CD4-positive, alpha-beta T cell (primary cell): ENCODE results near the gene TBC1D2. TPM values are rescaled to one million over a fixed set of nuclear protein-coding genes. Genes with fewer than 3 reads are reported as not detected.

Experiments
- ATAC-seq: fragments of 200-7000 bp; cut with Tn5 transposase; one replicate; pipeline ENCODE4 v1.10.0; 2022; ENCODE audit warnings: mild to moderate bottlenecking; ENCODE audit not compliant: poor library complexity
- CTCF ChIA-PET: fragments of 350-600 bp; sonication (Branson Sonifier 250); formaldehyde crosslinking; loops from one replicate; lab custom pipeline; 2021; ENCODE audit warnings: antibody characterized with exemption, inconsistent platforms; lab: Charles Lee
- POLR2A ChIA-PET: fragments of 350-600 bp; sonication (Branson Sonifier 250); formaldehyde crosslinking; loops from one replicate; lab custom pipeline; 2021; ENCODE audit warnings: antibody characterized with exemption, inconsistent platforms; lab: Charles Lee
- DNase-seq, 14 experiments: peaks; one replicate each; pipeline ENCODE4 v3.0.0-alpha.2; 2013 to 2020; ENCODE audit warnings: mixed read lengths in 2 of 14
- H3K27ac ChIP-seq, 2 donors: one replicate each; pipeline versions ENCODE4 v1.5.1 to v1.7.0; 2013; ENCODE audit warnings: low read length in 2 of 2, low read depth in 1 of 2, mild to moderate bottlenecking in 1 of 2
- H3K27me3 ChIP-seq, 2 experiments: 1 replicate in 1 of 2; 2 replicates in 1 of 2; pipeline versions ENCODE4 v1.6.1 to v1.7.0; 2013; ENCODE audit warnings: low read length in 2 of 2, control low read depth in 1 of 2, mild to moderate bottlenecking in 1 of 2, moderate library complexity in 1 of 2; ENCODE audit not compliant: insufficient read depth in 2 of 2, control insufficient read depth in 1 of 2
- H3K36me3 ChIP-seq: one replicate; pipeline ENCODE4 v1.6.1; 2013; ENCODE audit warnings: low read length, control low read depth; ENCODE audit not compliant: insufficient read depth
- H3K4me1 ChIP-seq: one replicate; pipeline ENCODE4 v1.6.1; 2013; ENCODE audit warnings: low read length, control low read depth; ENCODE audit not compliant: insufficient read depth
- H3K4me3 ChIP-seq: one replicate; pipeline ENCODE4 v1.5.1; 2013; ENCODE audit warnings: mild to moderate bottlenecking, low read length, moderate library complexity
- H3K9me3 ChIP-seq, 2 experiments: 1 replicate in 1 of 2; 2 replicates in 1 of 2; pipeline versions ENCODE4 v1.6.1 to v1.7.0; 2013; ENCODE audit warnings: low read length in 2 of 2, mild to moderate bottlenecking in 2 of 2, control low read depth in 1 of 2, moderate library complexity in 1 of 2; ENCODE audit not compliant: control insufficient read depth in 1 of 2, insufficient read depth in 1 of 2
- H3K27ac Mint-ChIP-seq: one replicate; pipeline ENCODE4 v1.8.0; 2020; ENCODE audit warnings: mixed read lengths
- H3K27me3 Mint-ChIP-seq: one replicate; pipeline ENCODE4 v1.8.0; 2021; ENCODE audit warnings: mixed read lengths
- H3K36me3 Mint-ChIP-seq: one replicate; pipeline ENCODE4 v1.8.0; 2021; ENCODE audit warnings: low read depth, mixed read lengths
- H3K4me1 Mint-ChIP-seq: one replicate; pipeline ENCODE4 v1.8.0; 2021; ENCODE audit warnings: low read depth, mixed read lengths
- H3K4me3 Mint-ChIP-seq: one replicate; pipeline ENCODE4 v1.8.0; 2020; ENCODE audit warnings: mild to moderate bottlenecking, mixed read lengths
- H3K9me3 Mint-ChIP-seq: one replicate; pipeline ENCODE4 v1.8.0; 2020; ENCODE audit warnings: mixed read lengths
- CTCF ChIP-seq: fragments of 200-600 bp; IDR thresholded peaks from one replicate; pipeline ENCODE4 v1.8.0; 2022; ENCODE audit warnings: antibody characterized with exemption, mild to moderate bottlenecking
- intact Hi-C, 2 experiments: fragments of 100-400 bp; cut with DNase I in 1 of 2; cut with micrococcal nuclease in 1 of 2; formaldehyde crosslinking; loops; one replicate each; pipeline versions ENCODE4 v1.15.1 to v1.9.0; 2023 to 2025; cut with DNase I, micrococcal nuclease
- total RNA-seq, 174 experiments: library from RNA in 2 of 174; stranded (reverse) in 2 of 174; gene quantifications; one replicate each; pipeline ENCODE4 v1.2.3 and lab custom pipeline; 2021 to 2026

Gene TBC1D2
- total RNA-seq, 2 experiments from 2014 or later = 2.9 to 4.0 TPM

- Histone ChIP-seq H3K4me3 (no peak overlapping the region), H3K9me3 (no peaks in the 10 kb centered on the region), H3K4me1 (peaks cover 43% of the 10 kb centered on the region), H3K27me3 (no peaks in the 10 kb centered on the region), H3K27ac (no peak overlapping the region), H3K36me3 (peaks cover 3% of the 10 kb centered on the region)
- Mint-ChIP-seq H3K27ac (peak overlapping the region; percentile 9), H3K27me3 (no peaks in the 10 kb centered on the region), H3K36me3 (no peaks in the 10 kb centered on the region), H3K9me3 (no peaks in the 10 kb centered on the region), H3K4me1 (peaks cover 67% of the 10 kb centered on the region), H3K4me3 (peak overlapping the region; percentile 43)
- CTCF ChIA-PET = no interaction called here
- ATAC-seq (no peak), DNase-seq (no peak)
- POLR2A ChIA-PET = interaction anchor here (0.9 to 2.1 kb wide), 2 partner anchors 66 to 68 kb away, joined by 3 to 6 read pairs; partner anchors contain the start of gene TBC1D2
- no peak for TF ChIP-seq CTCF
- intact Hi-C loops = no loop called here
Measured at GRCh38 chr9:98189412-98189811, 66.0 kb downstream of the TBC1D2 start.

GRCh38 chr9:98187926-98188325, 67.5 kb downstream of the TBC1D2 start:
- no peaks in the 10 kb centered on the region for H3K9me3 Mint-ChIP-seq
- no peak for TF ChIP-seq CTCF
- H3K27ac Mint-ChIP-seq = no peak overlapping the region
- H3K9me3 ChIP-seq = no peaks in the 10 kb centered on the region
- ATAC-seq = no peak
- H3K36me3 Mint-ChIP-seq = no peaks in the 10 kb centered on the region
- H3K4me3 Mint-ChIP-seq = no peak overlapping the region
- ChIA-PET CTCF (no interaction called here), POLR2A (interaction anchor here (1.3 to 2.1 kb wide), 2 partner anchors 68 to 86 kb away, joined by 3 to 6 read pairs; partner anchors contain the start of gene TBC1D2)
- intact Hi-C loops = no loop called here
- no peak overlapping the region for H3K4me3 ChIP-seq
- H3K27me3 Mint-ChIP-seq = no peaks in the 10 kb centered on the region
- no peak overlapping the region for H3K27ac ChIP-seq
- peaks cover 34% of the 10 kb centered on the region for H3K4me1 ChIP-seq
- peaks cover 61% of the 10 kb centered on the region for H3K4me1 Mint-ChIP-seq
- no peak for DNase-seq
- no peaks in the 10 kb centered on the region for H3K27me3 ChIP-seq
- peaks cover 3% of the 10 kb centered on the region for H3K36me3 ChIP-seq

- H3K4me3 ChIP-seq = no peak overlapping the region
- no peak for ATAC-seq
- H3K27me3 ChIP-seq = no peaks in the 10 kb centered on the region
- no peak overlapping the region for H3K27ac ChIP-seq
- H3K27ac Mint-ChIP-seq = no peak overlapping the region
- no peaks in the 10 kb centered on the region for H3K36me3 Mint-ChIP-seq
- no peak overlapping the region for H3K4me3 Mint-ChIP-seq
- H3K4me1 ChIP-seq = peaks cover 23% of the 10 kb centered on the region
- ChIA-PET CTCF (no interaction called here), POLR2A (no interaction called here)
- H3K27me3 Mint-ChIP-seq = no peaks in the 10 kb centered on the region
- no peak for TF ChIP-seq CTCF
- intact Hi-C loops = no loop called here
- DNase-seq = no peak
- peaks cover 67% of the 10 kb centered on the region for H3K4me1 Mint-ChIP-seq
- H3K9me3 ChIP-seq = no peaks in the 10 kb centered on the region
- no peaks in the 10 kb centered on the region for H3K9me3 Mint-ChIP-seq
- H3K36me3 ChIP-seq = peaks cover 3% of the 10 kb centered on the region
Measured at GRCh38 chr9:98186236-98186635, 69.2 kb downstream of the TBC1D2 start.
